Measurements from ENCODE around the gene IL34.

DNA sequence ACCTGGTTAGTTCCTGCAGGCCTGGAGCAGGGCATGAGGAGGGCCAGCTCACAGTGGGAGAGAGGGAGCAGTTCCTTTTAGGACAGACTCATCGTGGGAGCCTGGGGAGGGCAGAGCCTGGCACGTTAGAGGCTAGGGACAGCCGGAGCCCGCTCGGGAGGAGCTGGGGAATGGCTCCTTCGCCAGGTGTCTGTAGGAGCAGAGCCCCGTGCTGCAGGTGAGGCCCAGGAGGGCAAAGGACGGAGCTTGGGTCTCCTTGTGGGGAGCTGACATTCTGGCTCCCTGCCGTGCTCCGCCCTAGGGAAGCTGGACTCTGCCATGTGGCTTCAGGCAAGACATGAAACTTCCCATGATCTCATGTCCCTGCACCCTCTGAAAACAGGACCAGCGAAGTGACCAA lies 58.2 kb downstream of the IL34 start:
- TF ChIP-seq POLR2A (IDR thresholded peaks at IDR 0.05) (no peak), POLR2AphosphoS5 (IDR thresholded peaks at IDR 0.05) (no peak)
- TF ChIP-seq, protein P1, sequence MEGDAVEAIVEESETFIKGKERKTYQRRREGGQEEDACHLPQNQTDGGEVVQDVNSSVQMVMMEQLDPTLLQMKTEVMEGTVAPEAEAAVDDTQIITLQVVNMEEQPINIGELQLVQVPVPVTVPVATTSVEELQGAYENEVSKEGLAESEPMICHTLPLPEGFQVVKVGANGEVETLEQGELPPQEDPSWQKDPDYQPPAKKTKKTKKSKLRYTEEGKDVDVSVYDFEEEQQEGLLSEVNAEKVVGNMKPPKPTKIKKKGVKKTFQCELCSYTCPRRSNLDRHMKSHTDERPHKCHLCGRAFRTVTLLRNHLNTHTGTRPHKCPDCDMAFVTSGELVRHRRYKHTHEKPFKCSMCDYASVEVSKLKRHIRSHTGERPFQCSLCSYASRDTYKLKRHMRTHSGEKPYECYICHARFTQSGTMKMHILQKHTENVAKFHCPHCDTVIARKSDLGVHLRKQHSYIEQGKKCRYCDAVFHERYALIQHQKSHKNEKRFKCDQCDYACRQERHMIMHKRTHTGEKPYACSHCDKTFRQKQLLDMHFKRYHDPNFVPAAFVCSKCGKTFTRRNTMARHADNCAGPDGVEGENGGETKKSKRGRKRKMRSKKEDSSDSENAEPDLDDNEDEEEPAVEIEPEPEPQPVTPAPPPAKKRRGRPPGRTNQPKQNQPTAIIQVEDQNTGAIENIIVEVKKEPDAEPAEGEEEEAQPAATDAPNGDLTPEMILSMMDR (IDR thresholded peaks at IDR 0.05): no peak

Measured in prostate gland (tissue), 2 donors.